GM18508 (cell line): ENCODE results near the gene CBLC.

Experiments used
- ATAC-seq: cut with Tn5 transposase; IDR thresholded peaks from one replicate; pipeline ENCODE4 v1.9.1; 2021; ENCODE audit warnings: moderate number of reproducible peaks; ENCODE audit not compliant: insufficient read depth, unreplicated experiment

The CBLC gene

DNA sequence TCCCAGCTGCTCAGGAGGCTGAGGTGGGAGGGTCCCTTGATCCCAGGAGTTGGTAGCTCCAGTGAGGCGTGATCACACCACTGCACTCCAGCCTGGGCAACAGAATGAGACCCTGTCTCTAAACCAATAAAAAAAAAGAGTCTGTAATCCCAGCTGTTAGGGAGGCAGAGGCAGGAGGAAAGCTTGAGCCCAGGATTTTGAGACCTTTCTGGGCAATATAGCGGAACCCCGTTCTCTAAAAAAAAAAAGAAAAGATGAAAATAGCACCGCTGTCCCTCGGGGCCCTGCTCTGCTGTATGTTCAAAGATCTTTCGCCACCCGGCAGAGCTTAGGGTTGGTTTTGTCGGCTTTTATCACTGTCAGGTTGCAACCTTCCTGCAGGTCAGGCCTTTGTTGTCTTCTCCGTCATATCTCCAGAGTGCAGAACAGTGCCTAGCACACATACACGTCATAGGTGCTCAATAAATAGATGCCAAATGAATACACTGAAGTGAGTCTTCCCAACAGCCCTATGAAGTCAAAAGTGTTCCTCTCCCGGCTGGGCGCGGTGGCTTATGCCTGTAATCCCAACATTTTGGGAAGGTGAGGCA, 17.8 kb downstream of the CBLC start:
- ATAC-seq, result no peak

DNA sequence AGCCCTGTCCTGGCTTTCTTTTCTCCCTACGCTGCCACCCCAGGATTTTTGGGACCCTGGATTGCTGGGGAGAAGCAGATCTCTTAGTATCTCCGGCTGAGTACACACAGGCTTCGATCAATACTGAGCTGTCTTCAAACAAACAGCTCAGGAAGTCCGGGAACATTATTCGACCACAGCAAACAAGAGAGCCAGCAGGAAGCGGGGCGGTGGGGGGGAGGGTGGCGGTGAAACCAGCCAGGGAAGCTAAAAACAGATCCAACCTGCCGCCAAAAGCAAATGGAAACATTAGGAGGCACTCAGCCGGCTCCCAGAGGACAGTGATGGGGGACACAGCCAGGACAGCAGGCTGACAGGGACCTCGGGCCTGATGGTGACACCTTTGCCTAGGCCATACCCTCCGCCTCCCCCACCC, 19.0 kb downstream of the CBLC start:
- ATAC-seq, result no peak

DNA sequence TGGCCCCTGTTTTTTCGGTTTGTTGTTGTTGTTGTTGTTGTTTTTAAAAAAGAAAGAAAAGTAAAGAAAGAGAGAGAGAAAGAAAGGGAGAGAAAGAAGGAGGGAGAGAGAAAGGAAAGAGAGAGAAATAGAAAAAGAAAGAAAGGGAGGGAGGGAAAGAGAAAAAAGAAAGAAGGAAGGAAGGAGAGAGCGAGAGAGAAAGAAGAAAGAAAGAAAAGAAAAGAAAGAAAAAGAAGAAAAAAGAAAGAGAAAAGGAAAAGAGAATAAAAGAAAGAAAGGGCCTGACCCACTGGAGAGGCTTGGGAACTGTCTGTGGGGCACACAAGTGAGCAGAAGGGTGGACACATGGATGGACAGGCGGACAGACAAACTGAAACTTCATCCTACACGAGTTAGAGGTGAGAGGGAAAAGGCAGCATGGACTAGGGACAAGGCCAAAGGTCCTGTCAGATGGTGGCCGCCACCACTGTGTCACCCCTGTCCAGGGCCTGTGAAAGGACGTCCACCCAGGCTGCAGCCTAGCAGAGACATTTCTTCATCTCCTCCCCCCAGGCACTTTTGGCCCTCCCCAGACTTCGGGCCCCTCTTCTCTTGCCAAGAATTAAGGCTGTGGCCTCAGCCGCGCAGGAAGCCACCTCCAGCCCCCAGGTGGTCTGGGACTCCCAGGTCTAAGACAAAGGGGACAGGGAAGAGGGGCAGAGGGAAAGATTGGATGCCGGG, 22.1 kb downstream of the CBLC start:
- no peak for ATAC-seq

- no peak for ATAC-seq
These were observed 22.8 kb downstream of the CBLC start for GRCh38 chr19:44800461-44800860.

DNA sequence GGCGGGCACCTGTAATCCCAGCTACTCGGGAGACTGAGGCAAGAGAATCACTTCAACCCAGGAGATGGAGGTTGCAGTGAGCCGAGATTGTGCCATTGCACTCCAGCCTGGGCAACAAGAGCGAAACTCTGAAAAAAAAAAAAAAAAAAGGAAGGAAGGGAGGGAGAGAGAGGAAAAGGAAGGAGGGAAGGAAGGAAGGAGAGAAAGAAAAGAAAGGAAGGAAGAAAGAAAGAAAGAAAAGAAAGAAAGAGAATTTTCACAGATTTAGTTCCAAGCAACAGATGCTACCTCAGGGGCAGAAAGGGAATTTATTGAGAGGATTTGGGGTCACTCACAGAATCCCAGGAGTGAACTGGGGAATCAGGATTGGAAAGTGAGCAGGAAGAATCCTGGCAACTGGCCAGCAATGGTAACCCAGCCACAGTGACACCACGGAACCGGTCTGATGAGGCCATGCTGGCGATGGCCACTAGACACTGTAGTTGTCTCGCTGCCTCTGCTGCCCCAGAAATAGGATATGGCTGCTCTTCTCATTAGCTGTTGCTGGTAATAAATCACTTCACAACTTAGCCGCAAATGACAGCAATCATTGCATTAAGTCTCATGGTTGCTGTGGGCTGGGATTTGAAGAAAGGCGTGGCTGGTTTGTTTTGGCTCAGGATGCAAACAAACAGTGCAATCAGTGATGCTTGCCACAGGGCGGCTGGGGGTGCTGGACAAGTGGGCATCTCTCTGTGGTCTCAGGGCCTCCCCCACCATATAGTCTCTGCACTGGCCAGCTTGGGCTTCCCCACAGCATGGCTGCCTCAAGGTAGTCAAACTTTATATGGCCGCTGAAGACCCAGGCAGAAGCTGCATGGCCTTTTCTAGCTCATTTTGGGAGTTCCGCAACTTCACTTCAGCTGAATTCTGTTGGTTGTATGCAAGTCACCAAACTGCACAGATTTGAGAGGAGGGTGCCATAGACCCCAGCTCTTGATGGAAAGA, 26.0 kb downstream of the CBLC start:
- ATAC-seq, result no peak

- no peak for ATAC-seq
These were observed 28.6 kb downstream of the CBLC start for GRCh38 chr19:44806291-44806690.

GRCh38 chr19:44807162-44807561, 29.5 kb downstream of the CBLC start:
- no peak for ATAC-seq

DNA sequence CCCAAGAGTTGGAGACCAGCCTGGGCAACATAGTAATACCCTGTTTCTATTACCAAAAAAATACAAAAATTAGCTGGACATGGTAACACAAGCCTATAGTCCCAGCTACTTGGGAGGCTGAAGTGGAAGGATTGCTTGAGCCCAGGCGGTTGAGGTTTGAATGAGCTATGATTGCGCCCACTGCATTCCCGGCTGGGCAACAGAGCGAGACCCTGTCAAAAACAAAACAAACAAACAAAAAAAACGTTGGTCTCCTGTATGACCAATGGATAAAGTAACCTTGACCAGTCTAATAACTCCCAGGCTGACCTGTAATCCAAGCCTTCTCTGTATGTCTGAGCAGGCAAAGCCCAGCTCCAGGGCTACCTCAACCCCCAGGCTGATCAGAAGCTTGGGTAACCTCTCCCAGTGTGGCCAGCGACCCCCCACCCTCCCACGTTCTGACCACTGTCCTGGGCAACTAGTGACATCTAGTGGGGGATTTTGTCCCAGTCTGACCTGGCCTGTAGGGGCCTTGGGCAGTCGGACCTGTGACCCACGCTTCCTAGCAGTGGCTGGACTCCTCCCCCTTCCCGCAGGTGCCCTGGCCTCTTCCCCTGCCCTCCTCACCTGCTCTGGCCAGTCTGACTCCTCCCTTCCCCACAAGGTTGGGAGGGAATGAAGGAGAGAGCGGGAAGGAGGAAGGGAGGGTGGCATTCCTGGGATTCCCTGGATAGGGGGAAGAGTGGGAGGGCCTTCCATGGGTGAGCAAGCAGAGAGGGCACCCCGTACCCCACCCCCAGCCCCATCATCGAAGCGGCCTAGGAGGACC, 30.2 kb downstream of the CBLC start:
- no peak for ATAC-seq

GRCh38 chr19:44808463-44809371, 31.0 kb downstream of the CBLC start, which contains the start of gene BCAM:
BCAM (plus strand) TSS chr19:44809103; CDS start chr19:44809125, 22 bp downstream.
- ATAC-seq, result no peak

GRCh38 chr19:44809577-44810233, 32.0 kb downstream of the CBLC start:
- no peak for ATAC-seq

DNA sequence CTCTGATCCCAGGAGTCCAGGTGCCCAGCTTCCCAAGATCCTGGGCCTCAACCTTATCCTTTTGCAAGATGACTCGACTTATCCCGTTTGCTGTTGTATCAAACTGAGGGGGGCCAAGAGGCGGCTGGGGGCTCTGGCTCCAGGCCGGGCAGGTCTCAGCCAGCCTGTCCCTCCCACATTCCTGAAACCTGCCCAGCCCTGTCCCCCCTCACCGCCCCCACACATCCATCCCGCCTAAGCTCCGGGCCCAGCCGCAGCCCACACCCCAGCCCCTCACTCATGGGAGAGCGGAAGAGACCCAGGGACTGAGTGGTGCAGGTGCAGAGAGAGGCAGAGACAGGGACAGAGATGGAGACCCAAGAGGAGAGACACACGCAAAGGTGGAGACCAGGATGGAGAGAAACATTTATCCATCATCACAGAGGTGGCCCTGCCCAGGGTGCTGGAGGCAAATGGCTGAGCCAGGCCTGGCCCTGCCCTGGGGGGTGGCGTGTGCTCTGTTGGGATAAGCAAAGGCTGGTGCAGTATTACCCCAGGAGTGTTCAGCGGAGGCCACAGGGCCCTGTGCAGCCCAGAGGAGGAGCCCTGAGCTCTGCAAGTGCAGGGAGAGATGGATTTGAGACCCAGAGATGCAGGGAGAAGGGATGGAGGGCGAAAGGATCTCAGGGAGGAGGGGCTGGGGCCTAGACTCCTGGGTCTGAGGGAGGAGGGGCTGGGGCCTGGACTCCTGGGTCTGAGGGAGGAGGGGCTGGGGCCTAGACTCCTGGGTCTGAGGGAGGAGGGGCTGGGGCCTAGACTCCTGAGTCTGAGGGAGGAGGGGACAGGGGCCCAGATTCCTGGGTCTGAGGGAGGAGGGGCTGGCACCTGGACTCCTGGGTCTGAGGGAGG, 32.8 kb downstream of the CBLC start:
- ATAC-seq, result no peak

DNA sequence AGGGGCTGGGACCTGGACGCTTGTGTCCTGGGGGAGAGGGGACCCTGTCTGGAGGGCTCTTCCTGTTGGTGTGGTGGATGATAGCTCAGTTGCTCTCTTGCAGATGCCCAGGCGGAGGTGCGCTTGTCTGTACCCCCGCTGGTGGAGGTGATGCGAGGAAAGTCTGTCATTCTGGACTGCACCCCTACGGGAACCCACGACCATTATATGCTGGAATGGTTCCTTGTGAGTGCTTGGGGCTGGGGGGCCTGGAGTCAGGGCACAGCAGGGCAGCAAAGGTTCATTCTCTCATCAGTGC, 33.4 kb downstream of the CBLC start:
- no peak for ATAC-seq

DNA sequence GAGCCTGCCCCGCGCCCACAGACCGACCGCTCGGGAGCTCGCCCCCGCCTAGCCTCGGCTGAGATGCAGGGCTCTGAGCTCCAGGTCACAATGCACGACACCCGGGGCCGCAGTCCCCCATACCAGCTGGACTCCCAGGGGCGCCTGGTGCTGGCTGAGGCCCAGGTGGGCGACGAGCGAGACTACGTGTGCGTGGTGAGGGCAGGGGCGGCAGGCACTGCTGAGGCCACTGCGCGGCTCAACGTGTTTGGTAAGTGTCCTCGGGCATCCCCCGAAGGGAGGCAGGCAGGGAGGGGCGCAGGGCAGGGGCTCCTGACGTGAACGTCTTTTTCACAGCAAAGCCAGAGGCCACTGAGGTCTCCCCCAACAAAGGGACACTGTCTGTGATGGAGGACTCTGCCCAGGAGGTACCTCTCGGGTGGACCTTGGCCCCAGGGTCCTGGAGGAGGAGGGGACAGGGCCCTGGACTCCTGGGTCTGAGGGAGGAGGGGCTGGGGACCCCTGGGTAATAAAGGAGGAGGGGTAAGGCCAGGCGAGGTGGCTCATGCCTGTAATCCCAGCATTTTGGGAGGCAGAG, 34.5 kb downstream of the CBLC start:
- no peak for ATAC-seq

DNA sequence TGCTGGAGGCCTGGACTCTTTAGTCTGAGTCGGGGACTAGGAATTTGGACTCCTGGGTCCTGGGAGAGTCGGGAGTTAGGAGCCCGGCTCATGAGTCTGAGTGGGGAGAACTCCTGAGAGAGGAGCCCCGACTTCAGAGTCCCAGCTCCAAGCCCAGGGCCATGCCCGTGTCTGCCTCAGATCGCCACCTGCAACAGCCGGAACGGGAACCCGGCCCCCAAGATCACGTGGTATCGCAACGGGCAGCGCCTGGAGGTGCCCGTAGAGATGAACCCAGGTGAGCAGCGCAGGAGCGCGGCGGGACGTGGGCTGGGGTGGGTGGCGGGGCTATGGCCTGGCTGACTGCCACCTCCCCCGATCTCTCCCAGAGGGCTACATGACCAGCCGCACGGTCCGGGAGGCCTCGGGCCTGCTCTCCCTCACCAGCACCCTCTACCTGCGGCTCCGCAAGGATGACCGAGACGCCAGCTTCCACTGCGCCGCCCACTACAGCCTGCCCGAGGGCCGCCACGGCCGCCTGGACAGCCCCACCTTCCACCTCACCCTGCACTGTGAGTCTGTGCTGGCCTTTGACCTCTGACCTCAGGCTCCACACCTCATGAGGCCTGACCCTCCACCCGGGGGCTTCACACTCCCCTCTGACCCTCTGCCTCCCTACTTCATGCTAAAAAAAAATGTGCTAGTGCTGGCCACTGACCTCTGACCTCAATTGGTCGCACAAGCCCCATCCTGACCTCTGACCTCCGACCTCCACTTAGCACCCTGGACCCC, 35.6 kb downstream of the CBLC start:
- no peak for ATAC-seq

- ATAC-seq, result no peak
These were observed 36.3 kb downstream of the CBLC start for GRCh38 chr19:44813841-44814470.

DNA sequence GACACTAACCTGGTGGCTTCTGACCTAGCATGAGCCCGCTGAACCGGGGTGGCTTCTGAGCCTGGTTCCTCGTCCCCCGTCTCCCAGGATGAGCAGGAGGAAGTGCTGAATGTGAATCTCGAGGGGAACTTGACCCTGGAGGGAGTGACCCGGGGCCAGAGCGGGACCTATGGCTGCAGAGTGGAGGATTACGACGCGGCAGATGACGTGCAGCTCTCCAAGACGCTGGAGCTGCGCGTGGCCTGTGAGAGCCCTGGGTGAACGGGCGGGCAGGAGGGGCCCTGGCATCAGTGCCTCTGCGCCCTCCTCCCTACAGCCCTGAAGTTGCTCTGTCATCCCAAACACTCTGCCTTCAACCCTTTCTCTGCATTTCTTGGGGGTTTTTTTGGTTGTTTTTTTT, 36.8 kb downstream of the CBLC start:
- no peak for ATAC-seq
